Right renal cortex interstitium (tissue), 3 donors: ENCODE data around the gene SSR4. TPM values are rescaled to one million over a fixed set of nuclear protein-coding genes. Genes with fewer than 3 reads are reported as not detected.
A peak's percentile ranks its signal among the peaks of the same experiment; 100 is the strongest.
"Not testable (repeated sequence)": the region's sequence is repeated elsewhere in the genome, so short reads cannot be mapped to it uniquely, and the experiment has no call there.

ENCODE experiments used
- DNase-seq, 3 donors: peaks; one replicate each; pipeline ENCODE4 v3.0.0-alpha.2; 2013; ENCODE audit warnings: low read depth in 3 of 3, low spot score in 2 of 3
- polyA plus RNA-seq, 3 donors: library from polyadenylated mRNA; unstranded; fragments of 120-200 nt; gene quantifications; one replicate each; pipeline ENCODE4 v1.2.1, GENCODE V29; 2013; ENCODE audit not compliant: insufficient read length in 3 of 3

SSR4 gene
- polyA plus RNA-seq: 100 to 1,000 TPM; 135 to 164 (median 160) TPM

GRCh38 chrX:153794018-153794896, at the start of gene SSR4, which contains the start of gene IDH3G:
Gene SSR4 (plus strand): TSS chrX:153794668. CDS start chrX:153794688, 20 bp downstream.
Gene IDH3G (minus strand): TSS chrX:153794375. CDS start chrX:153794326, 49 bp downstream.
- peak; percentile 74 to 81 (median 80) for DNase-seq

DNA sequence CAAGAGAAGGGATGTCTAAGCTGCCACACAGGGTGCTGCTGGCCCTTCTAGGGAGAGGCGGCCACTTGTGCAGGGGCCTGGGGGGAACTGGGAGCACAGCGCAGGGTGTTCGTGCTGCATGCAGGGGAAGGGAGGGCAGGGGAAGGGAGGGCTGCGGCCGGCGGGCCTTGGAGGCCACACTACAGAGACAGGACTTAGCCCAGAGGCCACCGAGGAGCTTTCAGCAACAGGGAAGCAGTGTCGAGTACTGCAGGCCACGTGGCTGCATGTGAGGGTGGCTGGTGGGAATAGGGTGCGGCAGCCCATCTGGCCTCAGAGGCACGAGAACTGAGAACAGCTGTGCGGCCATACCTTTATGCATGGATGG, 49.4 kb upstream of the SSR4 start:
- not testable (repeated sequence) for DNase-seq

- DNase-seq: no peak
Measured at GRCh38 chrX:153746359-153746758, 48.1 kb upstream of the SSR4 start.

- DNase-seq: not testable (repeated sequence)
Measured at GRCh38 chrX:153746991-153747390, 47.5 kb upstream of the SSR4 start.

- DNase-seq: not testable (repeated sequence)
Measured at GRCh38 chrX:153749017-153749416, 45.5 kb upstream of the SSR4 start.

DNA sequence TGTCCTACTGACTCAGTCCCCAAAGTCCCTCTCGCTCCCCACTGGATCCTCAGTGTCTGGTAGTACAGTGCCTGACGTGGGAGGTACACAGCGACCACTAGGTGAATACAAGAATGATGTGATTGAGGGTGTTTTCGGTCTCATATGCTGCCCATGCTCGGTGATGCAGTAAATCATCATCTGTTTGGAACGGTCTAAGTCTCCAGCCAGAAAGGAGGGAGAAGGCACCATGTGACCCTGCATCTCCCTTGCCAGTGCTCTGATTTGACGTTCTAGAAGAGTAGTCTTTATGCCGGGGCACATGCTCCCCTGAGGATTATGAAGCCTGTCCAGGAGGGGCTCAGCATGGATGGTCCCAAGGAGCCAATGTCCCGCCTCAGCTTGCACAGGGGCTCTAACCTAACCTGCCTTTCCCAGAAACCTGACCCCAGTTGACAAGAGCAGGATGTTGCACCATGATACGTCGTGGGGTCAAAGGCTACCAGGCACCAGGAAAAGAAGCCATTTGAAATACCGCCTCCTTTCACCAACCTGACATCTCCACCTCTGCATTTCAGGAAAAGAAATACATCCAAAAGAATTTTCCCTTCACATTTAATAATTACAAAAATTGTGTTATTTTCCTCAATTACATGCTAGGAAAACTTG, 44.2 kb upstream of the SSR4 start:
- DNase-seq: no peak

DNA sequence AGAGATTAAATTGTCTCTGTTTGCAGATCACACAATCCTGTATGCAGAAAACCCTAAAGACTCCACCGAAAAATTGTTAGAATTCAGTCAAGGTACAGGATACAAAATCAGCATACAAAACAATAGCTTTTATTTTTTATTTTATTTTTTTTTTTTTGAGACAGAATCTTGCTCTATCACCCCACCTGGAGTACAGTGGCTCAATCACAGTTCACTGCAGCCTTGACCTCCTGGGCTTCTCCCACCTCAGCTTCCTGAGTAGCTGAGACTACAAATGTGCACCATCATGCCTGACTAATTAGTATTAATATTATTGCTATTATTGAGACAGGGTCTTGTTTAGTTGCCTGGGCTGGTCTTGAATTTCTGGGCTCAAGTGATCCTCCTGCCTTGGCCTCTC, 39.3 kb upstream of the SSR4 start:
- DNase-seq: no peak

DNA sequence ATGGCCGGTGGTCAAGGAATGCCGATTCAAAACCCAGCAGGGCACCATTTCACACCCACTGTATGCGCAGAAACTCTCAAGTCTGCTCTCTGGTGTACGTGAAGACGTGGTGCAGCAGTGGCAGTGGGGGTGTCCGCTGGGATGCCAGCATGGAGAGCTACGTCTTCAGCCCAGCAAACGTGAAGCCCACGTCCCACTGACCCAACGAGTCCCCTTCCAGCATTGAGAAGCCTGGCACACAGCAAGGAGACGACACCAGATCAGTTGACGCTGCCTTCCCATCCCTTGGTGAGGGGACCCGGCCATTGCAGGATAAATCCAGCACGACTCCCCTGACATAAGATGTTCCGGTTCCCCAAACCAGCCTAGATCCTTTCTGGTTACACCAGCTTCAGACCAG, 32.6 kb upstream of the SSR4 start:
- DNase-seq: no peak

DNA sequence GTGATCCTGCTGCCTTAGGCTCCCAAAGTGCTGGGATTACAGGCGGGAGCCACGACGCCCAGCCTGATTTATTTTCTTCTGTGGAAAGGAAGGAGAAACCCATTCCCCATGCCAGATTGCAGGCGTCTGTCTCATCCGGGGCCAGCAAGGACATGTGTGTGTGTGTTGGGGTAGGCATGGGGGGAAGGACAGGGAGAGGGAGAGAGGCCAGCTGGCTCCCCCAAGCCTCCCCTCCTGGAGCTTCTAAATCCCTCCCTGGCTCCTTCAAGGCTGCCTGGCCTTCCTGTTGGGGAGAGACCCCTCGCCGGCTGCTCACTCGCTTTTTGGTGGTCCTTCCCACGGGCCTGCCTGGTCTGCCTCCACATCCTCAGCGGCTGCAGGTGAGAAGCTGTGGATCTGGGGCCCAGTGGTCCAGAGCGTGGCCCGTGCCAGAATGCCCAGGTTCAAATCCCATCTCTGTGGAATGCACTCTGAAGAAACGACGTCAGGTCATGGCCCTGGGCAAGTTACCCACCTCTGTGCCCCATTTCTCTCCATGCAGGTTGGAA, 31.8 kb upstream of the SSR4 start:
- DNase-seq: no peak

DNA sequence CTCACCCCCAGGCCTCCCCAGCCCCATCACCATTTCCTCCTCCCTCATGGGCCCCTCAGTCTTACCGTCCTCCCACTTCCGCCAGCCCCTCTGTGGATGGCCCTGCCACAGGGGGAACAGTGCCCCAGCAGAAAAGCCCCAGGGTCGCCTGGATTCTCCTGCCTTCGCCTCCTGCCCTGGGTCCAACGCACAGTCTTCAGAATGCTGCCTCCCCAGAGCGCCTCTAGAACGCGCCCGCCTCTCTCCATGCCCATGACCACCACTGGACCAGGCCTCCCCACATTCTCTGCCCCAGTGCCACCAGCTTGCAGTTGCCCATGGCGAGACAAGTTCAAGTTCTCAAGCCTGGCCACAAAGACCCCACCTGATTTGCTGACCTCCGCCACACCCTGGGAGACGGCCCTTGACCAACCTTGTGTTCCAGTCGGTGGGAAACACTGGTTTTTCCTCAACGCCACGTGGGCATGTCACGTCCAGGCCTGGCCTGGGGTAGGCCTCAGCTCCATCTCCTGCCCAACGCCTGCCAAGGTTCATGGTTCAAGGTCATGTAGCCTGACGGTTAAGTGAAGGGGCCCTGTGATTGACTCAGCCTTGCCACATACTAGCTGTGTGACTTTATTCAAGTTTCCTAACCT, 31.1 kb upstream of the SSR4 start:
- no peak for DNase-seq

DNA sequence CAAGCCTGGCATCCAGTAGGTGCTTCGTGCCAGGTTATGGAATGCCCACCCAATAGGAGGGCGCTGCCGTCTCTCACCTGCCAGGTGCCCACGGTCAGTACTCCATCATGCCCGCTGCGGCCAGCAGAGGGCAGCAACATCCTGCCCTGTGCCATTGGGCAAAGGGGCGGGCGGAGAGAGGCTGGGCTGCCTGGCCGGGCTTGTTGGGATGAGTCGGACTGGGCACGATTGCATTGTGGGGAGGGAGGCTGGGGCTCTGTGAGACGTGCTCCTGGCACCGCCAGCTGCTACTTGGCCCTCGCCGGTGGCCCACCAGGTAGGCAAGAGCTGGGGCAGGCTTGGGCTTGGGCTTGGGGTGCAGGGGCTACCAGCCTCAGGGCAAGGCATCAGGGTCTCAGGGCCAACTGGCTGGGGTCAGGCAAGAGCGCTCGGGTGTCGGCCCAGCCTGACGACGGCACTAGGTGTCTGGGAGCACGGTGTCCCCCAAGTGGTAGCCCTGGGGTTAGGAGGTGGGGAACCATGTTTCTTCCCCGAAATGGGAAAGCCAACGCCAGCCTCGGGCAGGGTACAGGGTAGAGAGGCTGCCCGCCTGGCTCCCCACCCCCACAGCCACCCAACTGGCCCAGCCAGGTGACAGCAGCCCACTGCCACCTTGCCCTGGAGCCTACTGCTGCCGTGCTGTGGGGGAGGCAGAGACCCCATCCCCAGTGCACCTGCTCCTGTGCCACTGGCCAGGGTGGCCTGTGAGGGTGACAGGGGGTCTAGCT, 30.3 kb upstream of the SSR4 start, which contains the start of gene PLXNB3:
TSS of gene PLXNB3 (plus strand) at position 261 of the 767 bp plus-strand sequence. CDS start 1,287 bp downstream, outside the sequence.
- DNase-seq: no peak

DNA sequence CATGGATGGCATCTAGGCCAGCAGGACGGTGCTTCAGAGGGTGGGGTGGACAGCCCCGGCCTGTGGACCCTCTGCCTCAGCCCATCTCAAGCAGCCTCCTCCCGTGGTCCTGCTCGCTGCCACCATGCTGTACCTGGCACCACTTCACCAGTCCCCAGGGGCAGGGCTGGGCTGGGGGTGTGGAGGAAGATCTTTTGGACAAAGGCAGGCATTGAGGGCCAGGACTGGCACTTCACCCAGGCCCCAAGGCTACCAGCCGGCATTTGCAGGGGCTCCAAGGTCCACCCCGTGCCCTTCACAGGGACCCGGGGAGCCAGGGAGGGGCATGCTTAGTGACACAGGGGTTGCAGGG, 29.7 kb upstream of the SSR4 start:
- no peak for DNase-seq

GRCh38 chrX:153765138-153766079, 29.1 kb upstream of the SSR4 start:
- DNase-seq: no peak

DNA sequence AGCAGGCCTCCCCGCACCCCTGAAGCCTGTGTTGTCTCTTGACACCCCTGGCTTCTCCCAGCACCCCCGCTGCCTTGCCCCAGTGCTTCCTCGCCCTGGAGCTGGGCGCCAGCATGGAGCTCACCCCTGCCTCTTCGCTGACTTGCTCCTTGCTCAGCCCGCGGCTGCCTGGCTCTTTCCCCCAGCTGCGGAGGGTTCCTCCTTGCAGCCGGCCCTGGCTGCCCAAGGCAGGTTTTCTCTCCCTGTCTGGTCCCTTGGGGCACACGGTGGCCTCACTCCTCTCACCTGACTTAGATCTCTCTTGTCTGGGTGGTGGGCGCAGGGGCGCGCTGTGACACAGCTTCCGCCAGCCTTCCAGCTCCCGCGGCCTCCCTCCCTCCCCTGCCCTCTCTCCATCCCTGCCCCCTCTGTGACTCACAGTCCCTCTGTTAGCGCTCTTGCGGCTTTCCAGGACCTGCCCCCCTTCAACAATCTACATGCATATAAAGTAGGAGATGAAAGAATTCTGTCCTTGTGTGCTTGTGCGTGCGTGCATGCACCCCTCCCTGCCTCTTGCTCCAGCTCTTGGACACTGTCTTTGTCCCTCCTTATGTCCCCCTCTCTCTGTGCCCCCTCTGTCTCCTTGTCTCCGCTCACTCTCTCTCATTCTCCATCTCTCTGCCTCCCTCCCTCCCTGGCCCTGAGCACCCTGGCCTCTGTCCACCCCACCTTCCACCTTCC, 28.2 kb upstream of the SSR4 start:
- DNase-seq: no peak

GRCh38 chrX:153766871-153767673, 27.4 kb upstream of the SSR4 start:
- no peak for DNase-seq

DNA sequence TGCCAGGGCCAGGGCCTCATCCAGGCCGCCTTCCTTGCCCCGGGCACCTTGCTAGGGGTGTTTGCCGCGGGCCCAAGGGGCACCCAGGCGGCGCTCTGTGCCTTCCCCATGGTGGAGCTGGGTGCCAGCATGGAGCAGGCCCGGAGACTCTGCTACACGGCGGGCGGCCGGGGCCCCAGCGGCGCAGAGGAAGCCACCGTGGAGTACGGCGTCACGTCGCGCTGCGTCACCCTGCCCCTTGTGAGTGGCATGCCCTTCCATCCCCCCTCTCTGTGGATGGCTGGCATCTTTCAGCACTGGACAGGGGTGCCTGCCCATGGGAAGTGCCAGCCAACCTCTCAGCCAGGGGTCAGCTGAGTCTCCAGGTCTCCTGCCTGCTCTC, 26.8 kb upstream of the SSR4 start:
- no peak for DNase-seq

- no peak for DNase-seq
Measured at GRCh38 chrX:153768311-153769157, 25.9 kb upstream of the SSR4 start.
